Measurements from ENCODE around the gene PSMD10.

Gene PSMD10

GRCh38 chrX:108071578-108071977 lies 19.8 kb downstream of the PSMD10 start:
- no peak for DNase-seq (ENCODE audit: low spot score)

- DNase-seq (ENCODE audit: low spot score), result peak; percentile 9
Observed at GRCh38 chrX:108070891-108071290, 20.5 kb downstream of the PSMD10 start.

- DNase-seq (ENCODE audit: low spot score), result no peak
Observed at GRCh38 chrX:108068121-108068520, 23.2 kb downstream of the PSMD10 start.

GRCh38 chrX:108064613-108065012 lies 26.7 kb downstream of the PSMD10 start:
- DNase-seq (ENCODE audit: low spot score), result no peak

- no peak for DNase-seq (ENCODE audit: low spot score)
Observed at GRCh38 chrX:108064001-108064400, 27.3 kb downstream of the PSMD10 start.

GRCh38 chrX:108059801-108060200 lies 31.5 kb downstream of the PSMD10 start:
- DNase-seq (ENCODE audit: low spot score), result no peak

GRCh38 chrX:108055546-108055945 lies 35.8 kb downstream of the PSMD10 start:
- DNase-seq (ENCODE audit: low spot score), result no peak

- no peak for DNase-seq (ENCODE audit: low spot score)
Observed at GRCh38 chrX:108053218-108053617, 38.1 kb downstream of the PSMD10 start.

- no peak for DNase-seq (ENCODE audit: low spot score)
Observed at GRCh38 chrX:108049649-108050048, 41.7 kb downstream of the PSMD10 start.

GRCh38 chrX:108044554-108045256 lies 46.6 kb downstream of the PSMD10 start, which contains the start of gene VSIG1:
Gene VSIG1, plus strand, starts transcription at chrX:108045065. Its CDS starts 66 bp downstream, at chrX:108045131.
- no peak for DNase-seq (ENCODE audit: low spot score)

GRCh38 chrX:108036298-108036973 lies 54.9 kb downstream of the PSMD10 start:
- no peak for DNase-seq (ENCODE audit: low spot score)

GRCh38 chrX:108034725-108035124 lies 56.6 kb downstream of the PSMD10 start:
- no peak for DNase-seq (ENCODE audit: low spot score)
